ENCODE data around the gene PNPLA7.
"Not testable (repeated sequence)": the region's sequence is repeated elsewhere in the genome, so short reads cannot be mapped to it uniquely, and the experiment has no call there.

PNPLA7 gene

DNA sequence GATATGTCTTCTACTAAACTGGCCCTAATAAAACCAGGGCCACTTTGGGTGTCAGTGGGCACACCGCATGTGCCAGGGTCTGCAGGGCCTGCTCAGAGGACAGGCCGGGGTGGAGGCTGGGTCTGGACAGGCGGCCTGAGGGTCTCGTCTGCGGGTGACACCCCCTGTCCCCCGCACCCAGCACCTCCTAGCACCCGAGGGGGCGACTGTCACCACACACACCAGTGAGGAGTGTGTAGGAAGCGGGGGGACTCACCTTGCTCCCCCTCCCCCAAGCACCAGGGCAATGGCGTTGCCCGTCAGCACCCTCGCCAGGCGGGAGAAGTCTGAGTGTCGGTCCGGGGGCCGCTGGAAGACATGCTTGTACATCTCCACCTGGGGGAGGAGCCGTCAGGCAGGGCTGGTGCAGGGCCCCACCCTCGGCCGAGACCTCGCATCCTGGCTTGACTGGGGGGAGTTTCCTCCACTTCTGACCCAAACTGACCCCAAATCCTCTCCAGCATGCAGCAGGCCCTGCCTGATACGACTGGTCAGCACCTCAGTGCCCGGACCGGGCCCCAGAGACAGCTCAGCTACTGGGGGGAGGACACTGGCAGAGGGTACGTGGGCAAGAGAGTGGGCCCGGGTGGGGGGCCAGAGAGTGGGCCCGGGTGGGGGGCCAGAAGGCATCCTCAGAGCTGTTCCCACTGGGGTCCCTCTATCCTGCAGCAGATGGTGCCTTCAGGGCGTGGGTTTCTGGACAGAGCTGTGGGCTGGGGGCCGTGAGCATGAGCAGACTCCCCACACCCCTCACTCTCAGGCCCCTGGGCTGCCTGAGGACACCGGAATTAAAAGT is 72.2 kb downstream of the PNPLA7 start:
- no peak for DNase-seq

DNA sequence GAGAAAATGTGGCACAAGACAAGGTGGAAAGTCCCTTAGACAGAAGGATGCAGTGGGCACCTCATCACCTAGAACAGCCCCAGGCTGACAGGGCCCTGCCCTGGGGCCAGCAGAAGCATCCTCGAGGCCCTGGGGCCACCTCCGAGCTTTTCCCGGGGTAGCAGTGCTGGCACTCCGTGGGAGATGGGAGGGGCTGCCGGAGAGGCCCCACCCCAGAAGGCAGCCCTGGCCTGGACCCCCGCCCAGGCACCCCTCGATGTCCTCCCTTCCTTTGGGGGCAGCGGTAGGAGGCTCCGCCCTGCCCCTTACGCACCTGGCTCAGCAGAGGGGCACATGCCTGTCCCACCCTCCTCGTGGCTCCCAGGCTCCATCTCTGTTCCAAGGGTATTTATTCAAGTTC is 73.3 kb downstream of the PNPLA7 start:
- no peak for DNase-seq

DNA sequence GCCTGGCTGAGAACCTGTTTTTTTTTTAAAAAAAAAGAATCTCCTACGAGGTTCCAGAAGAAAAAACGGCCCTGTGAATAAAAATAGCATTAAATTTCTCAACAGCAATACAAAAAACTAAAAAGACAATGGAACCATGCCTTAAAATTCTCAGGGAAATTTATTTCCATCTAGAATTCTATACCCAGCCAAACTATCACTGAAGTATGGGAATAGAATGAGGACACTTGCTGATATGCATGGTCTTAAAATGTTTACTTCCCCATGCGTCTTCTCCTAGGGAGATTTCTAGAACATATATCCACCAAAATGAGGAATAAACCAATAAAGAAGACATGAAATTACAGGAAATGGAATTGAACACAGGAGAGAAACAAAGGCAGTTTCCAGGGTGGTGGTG is 74.5 kb downstream of the PNPLA7 start:
- DNase-seq, result no peak

DNA sequence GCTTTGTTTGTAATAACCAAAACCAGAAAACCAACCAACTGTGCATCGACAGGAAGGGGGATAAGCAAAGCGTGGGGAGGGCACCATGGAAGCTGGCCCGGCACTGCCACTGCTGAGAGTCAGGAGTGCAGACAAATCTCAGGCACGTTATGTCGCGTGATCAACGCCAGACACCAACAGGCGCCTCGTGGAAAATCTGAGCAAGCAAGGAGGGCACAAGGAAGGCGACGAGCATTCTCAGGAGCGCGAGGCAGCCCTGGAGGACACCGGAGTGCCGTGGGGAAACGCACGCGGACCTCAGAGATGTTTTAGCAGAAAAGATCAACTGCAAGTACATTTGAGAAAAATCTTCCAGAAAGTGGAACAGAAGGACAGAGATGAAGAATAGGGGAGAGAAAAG is 75.9 kb downstream of the PNPLA7 start:
- no peak for DNase-seq

DNA sequence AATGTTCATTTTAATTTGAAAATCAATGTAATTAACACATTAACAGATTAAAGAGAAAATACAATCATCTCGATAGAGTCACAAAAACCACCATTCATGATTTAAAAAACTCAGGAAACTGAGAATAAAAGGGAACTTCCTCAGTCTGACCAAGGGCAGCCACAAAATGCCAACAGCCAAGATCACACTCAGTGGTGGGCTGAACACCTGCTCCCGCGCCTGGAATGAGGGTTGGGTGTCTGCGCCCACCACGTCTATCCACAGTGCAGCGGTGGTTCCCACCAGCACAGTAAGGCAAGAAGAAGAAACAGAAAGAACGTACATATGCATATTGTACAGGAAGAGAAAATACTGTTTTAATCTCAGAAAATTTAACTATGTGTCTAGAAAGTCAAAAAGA is 79.4 kb downstream of the PNPLA7 start:
- DNase-seq, result no peak

DNA sequence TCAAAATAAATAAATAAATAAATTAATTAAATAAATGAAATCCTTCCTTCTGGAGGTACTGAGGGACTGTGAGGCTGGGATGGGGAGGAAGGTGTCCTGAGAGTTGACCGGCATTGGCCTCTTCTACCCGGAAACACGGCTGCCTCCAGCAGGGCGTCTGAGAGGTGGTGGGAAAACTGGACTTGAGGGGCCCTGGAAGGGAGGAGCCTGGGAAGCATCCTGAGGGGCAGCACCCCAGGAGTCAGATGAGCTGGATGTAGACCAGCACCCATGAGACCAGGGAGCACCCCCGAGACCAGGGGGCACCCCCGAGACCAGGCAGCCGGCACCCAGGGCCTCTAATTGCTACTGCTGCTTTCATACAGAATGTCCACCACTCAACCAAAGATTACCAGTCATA is 82.3 kb downstream of the PNPLA7 start:
- no peak for DNase-seq

DNA sequence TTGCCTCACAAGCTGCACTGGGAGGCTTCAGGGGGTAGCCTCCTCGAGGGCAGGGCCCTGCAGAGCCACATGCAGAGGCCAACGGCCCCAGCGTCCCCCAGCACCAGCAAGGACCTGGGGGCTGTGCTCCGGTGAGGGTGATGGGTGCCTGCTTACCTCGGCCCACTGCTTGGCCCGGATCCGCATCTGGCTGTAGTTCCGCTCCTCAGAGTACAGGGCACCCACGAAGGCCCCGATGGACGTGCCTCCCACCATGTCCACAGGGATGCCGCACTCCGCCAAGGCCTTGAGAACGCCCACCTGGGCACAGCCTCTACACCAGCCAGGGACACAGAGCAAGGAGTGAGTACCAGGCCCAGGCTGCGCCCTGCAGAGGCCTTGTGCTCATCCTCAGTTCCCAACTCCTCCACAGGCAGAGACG is 83.0 kb downstream of the PNPLA7 start:
- DNase-seq, result no peak

DNA sequence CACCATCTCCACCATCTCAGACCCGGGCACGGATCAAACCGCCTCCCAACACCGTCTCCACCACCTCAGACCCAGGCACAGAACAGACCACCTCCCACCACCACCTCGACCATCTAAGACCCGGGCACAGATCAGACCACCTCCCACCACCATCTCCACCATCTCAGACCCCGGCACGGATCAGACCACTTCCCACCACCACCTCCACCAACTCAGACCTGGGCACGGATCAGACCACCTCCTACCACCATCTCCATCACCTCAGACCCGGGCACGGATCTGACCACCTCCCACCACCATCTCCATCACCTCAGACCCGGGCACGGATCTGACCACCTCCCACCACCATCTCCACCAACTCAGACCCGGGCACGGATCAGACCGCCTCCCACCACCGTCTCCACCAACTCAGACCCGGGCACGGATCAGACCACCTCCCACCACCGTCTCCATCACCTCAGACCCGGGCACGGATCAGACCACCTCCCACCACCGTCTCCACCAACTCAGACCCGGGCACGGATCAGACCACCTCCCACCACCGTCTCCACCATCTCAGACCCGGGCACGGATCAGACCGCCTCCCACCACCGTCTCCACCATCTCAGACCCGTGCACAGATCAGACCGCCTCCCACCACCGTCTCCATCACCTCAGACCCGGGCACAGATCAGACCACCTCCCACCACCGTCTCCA is 83.7 kb downstream of the PNPLA7 start:
- not testable (repeated sequence) for DNase-seq

DNA sequence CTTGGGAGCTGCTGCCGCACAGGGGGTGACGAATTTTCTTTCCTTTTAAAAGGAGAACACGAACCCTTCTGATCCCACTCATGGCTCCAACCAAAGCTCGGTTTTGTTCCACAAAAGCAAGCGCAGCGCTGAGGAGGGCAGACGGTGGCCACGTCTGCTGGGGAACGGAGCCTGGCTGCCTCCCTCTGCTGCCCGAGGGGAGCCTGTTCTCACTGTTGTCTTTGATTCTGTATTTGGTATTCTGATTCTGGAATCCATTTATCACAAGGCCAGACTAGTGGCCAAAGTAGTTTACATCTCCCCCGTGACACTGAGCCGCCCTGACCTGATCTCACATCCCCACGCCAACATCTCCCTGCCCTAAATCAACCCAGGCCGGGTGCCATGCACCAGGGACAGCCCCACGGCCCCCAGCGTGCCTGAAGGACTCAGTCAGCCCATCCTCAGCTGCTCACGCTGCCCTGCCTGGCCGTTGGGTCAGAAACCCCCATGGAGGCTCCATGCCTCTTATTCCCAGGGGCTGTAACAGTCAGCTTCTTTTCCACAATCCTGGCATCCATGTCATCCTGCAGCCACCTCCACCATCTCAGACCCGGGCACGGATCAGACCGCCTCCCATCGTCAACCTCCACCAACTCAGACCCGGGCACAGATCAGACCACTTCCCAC is 84.3 kb downstream of the PNPLA7 start:
- no peak for DNase-seq

DNA sequence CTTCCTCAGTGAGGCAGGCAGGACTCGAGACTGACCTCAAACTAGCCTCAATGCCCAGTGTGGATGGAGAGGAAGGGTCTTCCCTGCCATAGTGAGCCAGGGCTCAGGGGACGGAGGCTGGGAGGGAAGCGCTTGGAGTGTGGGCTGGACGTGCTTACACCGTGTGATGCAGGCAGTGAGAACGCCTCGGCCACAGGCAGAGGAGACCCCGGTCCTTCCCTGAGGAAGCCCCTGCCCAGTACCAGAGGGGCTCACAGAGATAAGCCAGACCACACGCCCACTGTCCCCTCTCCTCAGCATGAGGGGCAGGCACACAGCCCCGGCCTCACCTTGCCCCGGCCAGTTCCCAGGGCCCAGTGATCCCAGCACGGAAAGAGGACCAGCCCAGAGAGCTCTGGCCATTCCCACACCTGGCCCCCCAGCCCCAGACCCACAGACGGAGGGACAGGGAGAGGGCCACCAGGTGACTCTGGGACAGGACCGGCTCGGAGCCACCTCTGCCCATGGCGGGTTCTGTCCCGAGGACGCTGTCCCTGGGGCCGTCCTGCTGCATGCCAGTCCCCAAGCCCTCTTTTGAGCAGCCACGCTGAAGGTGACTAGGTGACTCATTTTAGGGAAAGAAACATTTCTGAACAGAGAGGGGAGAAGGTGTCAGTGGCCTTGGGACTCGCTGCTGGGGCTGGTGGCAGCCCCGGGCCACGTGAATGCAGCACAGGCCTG is 85.0 kb downstream of the PNPLA7 start:
- DNase-seq, result no peak

DNA sequence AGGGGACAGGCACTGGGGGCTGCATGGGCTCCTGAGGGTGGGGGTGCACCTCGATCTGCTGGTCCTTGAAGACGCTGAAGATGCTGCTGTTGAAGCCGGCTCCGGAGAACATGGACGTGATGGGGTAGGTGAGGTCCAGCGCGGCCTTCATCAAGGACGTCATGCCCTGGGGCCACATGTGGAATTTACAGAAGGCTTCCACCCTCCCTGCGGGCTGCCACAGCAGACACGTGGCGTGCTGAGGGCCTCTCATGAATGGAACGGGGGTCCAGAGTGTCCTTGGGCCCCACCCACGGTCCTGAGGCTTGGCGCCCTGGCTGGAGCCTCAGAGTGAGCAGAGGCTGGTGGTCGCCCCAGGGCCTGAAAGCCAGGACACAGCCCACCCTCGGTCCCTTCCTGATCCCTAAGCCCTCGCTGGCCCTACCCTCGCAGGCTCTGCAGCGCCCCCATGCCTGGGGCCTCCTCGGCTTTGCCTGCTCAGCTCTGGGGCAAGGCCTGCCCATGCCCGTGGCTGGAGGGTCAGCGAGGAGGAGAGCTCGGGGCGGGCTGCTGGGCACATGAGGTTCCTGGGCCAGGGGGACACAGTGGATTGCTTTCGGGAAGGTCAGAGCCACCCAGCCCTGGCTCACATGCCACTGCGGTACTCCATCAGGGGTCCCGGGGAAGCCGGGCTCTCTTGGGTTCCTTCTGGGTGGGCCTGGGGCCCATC is 85.8 kb downstream of the PNPLA7 start:
- DNase-seq, result no peak

DNA sequence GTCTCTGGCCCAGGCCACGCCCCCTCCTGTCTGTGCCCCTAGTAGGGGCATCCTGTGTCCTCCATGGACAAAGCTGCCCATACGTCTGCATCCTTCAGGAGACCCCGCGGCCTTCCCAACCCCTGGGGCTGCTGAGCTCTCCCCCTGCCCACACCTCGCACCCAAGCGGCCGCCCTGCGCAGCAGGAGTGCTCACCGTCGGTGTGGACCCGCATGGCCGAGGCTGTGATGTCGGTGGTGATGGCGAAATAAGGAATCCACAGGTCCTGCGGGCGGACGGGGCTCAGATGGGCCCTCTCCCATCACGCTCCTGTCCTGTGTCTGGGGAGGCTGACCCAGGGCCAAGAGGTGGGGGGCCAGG is 86.3 kb downstream of the PNPLA7 start:
- no peak for DNase-seq

DNA sequence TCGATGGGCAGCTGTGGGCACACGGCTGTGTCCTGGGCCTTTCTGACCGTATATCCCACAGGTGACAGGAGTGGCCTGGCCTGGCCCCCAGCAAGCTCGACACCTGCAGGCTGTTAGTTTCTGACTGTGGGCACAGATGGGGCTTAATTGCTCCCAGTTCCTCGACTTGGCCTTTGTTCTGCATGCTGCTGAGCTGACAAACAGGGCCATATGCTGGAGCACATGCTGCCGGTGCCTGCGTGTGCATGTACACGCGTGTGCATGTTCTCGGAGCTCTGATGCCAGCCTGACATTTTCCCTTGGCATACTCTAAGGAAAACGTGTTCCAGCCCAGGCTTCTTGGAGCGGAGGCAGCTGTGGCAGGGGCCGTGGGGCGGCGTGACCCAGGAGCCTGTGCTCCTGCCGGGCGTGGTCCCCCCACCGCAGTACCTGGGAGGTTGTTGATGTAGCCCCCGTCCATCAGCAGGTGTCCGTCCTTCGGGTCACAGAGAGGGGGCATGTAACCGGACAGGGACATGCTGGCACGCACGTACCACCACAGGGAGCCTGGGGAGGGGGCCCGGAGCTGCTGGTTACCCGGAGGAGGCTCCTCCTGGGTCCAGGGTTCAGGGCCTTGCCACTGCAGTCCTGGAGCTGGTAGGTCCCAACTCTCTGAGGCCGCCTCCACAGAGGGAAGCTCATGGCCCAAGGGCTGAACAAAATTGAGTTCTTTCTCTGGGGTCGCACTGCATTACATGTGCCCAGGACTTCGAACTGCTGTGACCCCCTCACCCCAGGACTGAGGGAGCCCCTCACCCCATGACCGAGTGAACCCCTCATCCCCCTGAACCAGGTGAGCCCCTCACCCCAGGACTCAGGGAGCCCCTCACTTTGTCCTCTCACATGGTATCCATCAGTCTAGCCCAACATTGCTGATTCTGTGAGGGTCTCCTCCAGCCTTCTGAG is 86.9 kb downstream of the PNPLA7 start:
- DNase-seq, result no peak

DNA sequence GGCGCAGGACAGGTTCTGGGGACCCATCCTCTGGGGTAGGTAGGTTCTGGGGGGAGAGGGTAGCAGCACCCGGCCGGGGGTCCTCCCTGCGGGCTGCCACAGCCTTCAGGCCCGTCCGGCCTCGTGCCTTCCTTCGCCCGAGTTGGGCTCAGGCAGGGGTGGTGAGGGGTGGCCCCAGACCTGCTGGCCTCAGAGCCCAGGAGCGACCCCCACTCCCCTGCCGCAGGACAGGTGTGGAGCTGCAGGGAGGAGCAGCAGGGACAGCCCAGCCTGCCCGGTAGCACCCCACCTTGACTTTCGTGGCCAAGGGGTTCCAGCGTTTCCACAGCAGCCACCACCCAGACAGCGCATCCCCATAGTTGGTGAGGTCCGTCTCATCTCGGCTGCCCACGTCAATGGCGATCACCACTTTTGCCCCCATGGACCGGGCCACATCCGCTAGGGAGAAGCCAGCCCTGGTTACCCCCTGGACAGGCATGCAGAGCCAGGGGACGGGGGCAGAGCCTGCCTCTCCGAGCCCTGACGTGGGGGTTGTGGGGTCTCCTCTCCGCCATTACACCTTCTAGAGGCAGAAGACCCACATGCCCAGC is 87.7 kb downstream of the PNPLA7 start:
- no peak for DNase-seq

DNA sequence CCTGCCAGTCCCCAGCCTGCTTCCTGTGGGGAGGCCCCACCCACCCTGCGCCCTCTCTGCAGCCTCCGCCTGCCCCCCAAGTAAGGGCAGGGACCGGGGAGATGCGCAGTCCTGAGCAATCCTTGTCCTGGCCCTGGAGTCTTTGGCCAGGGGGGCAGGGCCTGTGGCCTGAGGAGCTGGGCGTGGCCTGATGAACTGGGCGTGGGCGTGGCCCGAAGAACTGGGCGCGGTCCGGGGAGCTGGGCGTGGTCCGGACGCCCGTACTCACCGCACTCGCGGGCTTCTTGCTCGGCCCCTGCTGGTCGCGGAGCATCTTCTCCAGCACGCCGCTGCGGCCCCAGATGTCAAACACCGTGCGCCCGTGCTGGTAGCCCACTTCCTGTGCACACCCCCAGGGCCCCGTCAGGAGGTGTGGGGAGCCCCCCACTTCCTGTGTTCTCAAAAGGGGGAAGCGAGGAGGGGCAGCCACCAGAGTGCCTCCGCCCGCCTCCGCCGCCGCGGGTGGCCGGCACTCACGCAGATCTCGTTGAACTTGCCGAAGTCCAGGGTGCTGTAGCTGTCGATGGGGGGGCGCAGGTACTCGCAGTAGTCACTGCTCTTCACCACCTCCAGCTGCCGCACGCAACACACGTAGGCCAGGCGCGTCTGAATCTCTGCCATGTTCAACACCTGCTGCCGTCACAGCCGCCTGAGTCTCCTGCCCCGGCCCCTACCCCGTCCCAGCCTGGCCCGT is 88.4 kb downstream of the PNPLA7 start:
- DNase-seq, result peak; percentile 74

DNA sequence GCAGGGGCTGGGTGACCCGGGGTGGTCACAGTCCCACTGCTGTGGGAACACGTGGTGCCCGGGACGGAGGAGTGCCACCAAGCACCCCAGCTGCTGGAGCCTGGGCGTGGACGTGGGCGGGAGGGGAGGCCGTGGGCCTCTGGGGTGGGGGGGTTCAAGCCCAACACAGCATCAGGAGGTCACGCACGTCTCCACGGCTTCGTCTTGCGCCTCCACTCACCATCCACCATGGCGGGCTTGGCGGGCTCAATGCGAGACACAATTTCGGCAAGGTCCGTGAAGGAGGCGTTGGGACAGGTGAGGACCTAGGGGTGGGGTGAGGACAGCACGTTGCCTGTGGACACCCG is 88.9 kb downstream of the PNPLA7 start:
- DNase-seq, result no peak

DNA sequence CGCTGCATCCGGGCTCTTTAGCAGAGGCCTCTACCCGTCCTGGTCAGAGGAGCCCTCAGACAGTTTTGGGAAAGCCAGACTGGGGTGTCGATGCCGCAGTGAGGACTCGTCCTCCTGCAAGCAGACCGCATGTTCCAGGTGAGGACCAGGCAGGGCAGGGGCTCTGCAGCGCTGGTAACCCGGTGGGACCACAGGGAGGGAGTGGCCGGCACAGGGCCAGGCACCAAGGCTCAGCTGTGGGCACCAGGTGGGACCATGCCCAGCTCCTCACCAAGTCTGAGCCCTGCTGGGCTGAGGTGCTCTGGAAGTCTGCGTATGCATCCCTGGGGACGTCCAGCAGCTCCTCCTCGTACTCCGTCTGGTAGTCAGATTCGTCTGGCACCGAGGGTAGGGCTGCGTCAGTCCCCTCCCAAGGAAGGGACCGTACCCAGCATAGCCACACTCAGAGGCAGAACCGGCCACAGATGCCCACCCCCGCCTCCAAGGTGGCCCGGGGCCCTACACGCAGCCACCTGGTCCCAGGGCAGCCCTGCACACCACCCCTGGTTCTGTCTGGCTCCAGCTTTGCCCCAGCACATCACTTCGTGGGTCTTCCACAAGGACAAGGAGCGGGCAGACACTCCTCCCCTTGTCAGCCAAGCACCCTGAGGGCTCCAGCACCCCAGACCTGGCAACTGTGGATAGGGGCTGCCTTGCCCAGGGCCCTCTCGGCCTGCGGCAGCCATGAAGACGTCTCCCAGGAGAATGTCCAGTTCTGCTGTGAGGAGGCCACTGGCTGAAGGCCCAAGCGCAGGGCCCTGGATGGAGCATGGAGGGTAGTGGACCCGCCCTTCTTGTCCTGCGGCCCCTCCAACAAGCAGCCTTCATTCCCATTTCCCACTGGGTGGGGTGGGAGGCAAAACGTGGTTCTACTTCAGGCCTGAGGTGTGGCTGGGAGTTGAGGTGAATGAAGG is 89.6 kb downstream of the PNPLA7 start:
- DNase-seq, result no peak

DNA sequence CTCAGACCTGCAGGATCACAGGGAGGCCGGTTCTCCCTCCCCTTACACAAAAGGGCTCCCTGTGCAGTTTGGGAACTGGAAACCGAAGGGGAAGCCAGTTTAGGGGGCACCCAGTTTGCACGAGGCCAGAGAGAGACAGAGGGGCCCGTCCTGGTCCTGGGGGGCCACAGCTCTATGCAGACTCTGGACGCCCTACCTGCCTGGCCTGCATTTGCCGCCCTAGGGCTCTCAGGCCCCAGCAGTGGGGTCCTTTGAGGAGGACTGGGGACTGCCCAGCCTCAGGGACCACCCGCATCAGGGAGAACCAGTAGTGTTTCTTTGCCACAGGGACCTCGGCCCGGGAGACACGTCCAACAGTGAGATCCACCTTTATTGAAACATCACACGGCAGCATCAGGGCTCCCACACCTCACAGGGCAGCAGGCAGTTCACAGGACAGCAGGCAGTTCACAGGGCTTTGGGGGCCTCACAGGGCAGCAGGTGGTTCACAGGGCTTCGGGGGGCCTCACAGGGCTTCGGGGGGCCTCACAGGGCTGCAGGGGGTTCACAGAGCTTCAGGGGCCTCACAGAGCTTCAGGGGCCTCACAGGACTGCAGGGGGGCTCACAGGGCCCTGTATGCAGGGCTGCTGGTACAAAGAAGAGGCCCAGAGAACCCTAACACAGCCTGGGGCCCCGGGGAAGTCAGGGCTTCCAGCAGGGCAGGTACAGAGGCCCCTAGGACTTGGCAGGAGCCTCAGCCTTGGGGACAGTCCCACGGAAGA is 90.4 kb downstream of the PNPLA7 start:
- no peak for DNase-seq

All from CD4-positive, alpha-beta T cell treated with Interleukin-4 for 4 hours (primary cell).